ENCODE data around the gene APEX2. TPM values are rescaled to one million over a fixed set of nuclear protein-coding genes. Genes with fewer than 3 reads are reported as not detected.

Gene APEX2
- total RNA-seq, 1 experiment from 2014 or later: 28.5 TPM

GRCh38 chrX:55014897-55015299 lies 14.7 kb downstream of the APEX2 start:
- peak overlapping the region in 1 of 3 experiments; percentile 49; a peak in 1 of 7 replicates for H3K27ac Mint-ChIP-seq

More at GRCh38 chrX:55014897-55015299, 14.7 kb downstream of the APEX2 start:
- Histone ChIP-seq H3T11ph (ENCODE audit: low read length) (no peak overlapping the region), H4K20me1 (ENCODE audit: control insufficient read depth, insufficient read depth, insufficient read length) (no peaks in the 10 kb centered on the region), H3K23ac (ENCODE audit: insufficient read length, low read depth, low read length) (no peak overlapping the region), H3K14ac (ENCODE audit: insufficient read depth, low read length) (no peak overlapping the region), H3K27me3 (ENCODE audit: insufficient read depth, low read length) (no peaks in the 10 kb centered on the region), H4K8ac (replicated peaks; ENCODE audit: insufficient read length, low read depth, low read length) (no peak overlapping the region), H2BK20ac (ENCODE audit: low read depth, low read length, poor library complexity, severe bottlenecking) (no peak overlapping the region), H3K9ac (ENCODE audit: extremely low read depth, insufficient read length, low read length) (no peak overlapping the region), H3K4me2 (ENCODE audit: insufficient read depth, insufficient read length, low read length) (no peak overlapping the region), H3K79me2 (ENCODE audit: insufficient read depth, low read length) (no peaks in the 10 kb centered on the region), H3K4ac (ENCODE audit: low read depth, low read length) (no peak overlapping the region), H3K79me1 (ENCODE audit: insufficient read depth, low read depth, low read length, poor library complexity, severe bottlenecking) (no peaks in the 10 kb centered on the region), H3K4me1 (ENCODE audit: insufficient read depth, low read length) (no peaks in the 10 kb centered on the region), H4K91ac (ENCODE audit: insufficient read length, low read depth, low read length) (no peak overlapping the region), H3K27ac (ENCODE audit: insufficient read length, low read depth, low read length) (no peak overlapping the region), H3K9me3 (ENCODE audit: control insufficient read depth, low read depth, low read length) (peaks cover 30% of the 10 kb centered on the region), H2BK15ac (ENCODE audit: low read depth, low read length) (no peak overlapping the region), H3K18ac (ENCODE audit: insufficient read length, low read depth, low read length) (no peak overlapping the region), H2AK5ac (ENCODE audit: insufficient read length, low read length) (no peak overlapping the region), H3K23me2 (ENCODE audit: insufficient read length, low read depth, low read length, poor library complexity, severe bottlenecking) (no peaks in the 10 kb centered on the region), H3K56ac (ENCODE audit: insufficient read length, low read depth, low read length) (no peak overlapping the region), H4K5ac (ENCODE audit: insufficient read length, low read depth, low read length) (no peak overlapping the region), H2BK12ac (ENCODE audit: insufficient read length, low read depth, low read length) (no peak overlapping the region), H2BK120ac (ENCODE audit: low read depth, low read length, poor library complexity, severe bottlenecking) (no peak overlapping the region), H2BK5ac (ENCODE audit: insufficient read length, low read length) (no peak overlapping the region), H2AFZ (ENCODE audit: low read length) (no peak overlapping the region)
- WGBS (ENCODE audit: extremely low coverage, insufficient read length, low lambda C conversion rate): no CpG with 5 or more reads among the region's 4 CpGs
- no peaks in the 10 kb centered on the region for H3K4me1 Mint-ChIP-seq
- no peak overlapping the region for H3K4me3 Mint-ChIP-seq
- H3K36me3 Mint-ChIP-seq (ENCODE audit: insufficient read depth in 1 of 3, low read depth in 3 of 3): no peaks in the 10 kb centered on the region; a peak in 1 of 7 replicates
- peaks cover 16 to 24% of the 10 kb centered on the region in 2 experiments for H3K9me3 Mint-ChIP-seq
- DNase-seq: no peak
- no peaks in the 10 kb centered on the region; the same call in 1 of the 2 replicates for H3K27me3 Mint-ChIP-seq (ENCODE audit: low read depth)
- TF ChIP-seq CTCF (conservative IDR thresholded peaks at IDR 0.05): no peak
